HG03139 (cell line): ENCODE data around the gene CC2D2A.

Source experiments
- ATAC-seq: cut with Tn5 transposase; IDR thresholded peaks from one replicate; pipeline ENCODE4 v1.9.1; 2021; ENCODE audit not compliant: unreplicated experiment

CC2D2A gene

GRCh38 chr4:15459706-15460105 lies 10.0 kb upstream of the CC2D2A start:
- ATAC-seq = no peak

GRCh38 chr4:15466596-15466995 lies 3.1 kb upstream of the CC2D2A start:
- ATAC-seq = no peak

GRCh38 chr4:15470128-15470475 lies 420 bp downstream of the CC2D2A start:
- no peak for ATAC-seq

GRCh38 chr4:15476396-15476795 lies 6.7 kb downstream of the CC2D2A start:
- ATAC-seq = no peak

GRCh38 chr4:15478724-15479088 lies 9.0 kb downstream of the CC2D2A start:
- no peak for ATAC-seq

- no peak for ATAC-seq
Observed at GRCh38 chr4:15479089-15479912, 9.6 kb downstream of the CC2D2A start.

- no peak for ATAC-seq
Observed at GRCh38 chr4:15479913-15480185, 10.2 kb downstream of the CC2D2A start.

GRCh38 chr4:15481961-15482745 lies 12.5 kb downstream of the CC2D2A start:
- ATAC-seq = no peak

- no peak for ATAC-seq
Observed at GRCh38 chr4:15482842-15483241, 13.2 kb downstream of the CC2D2A start.

GRCh38 chr4:15488136-15488535 lies 18.5 kb downstream of the CC2D2A start:
- no peak for ATAC-seq

- ATAC-seq = no peak
Observed at GRCh38 chr4:15488658-15489470, 19.2 kb downstream of the CC2D2A start.

GRCh38 chr4:15489551-15489950 lies 19.9 kb downstream of the CC2D2A start:
- ATAC-seq = no peak

GRCh38 chr4:15493411-15493810 lies 23.7 kb downstream of the CC2D2A start:
- ATAC-seq = no peak

- ATAC-seq = no peak
Observed at GRCh38 chr4:15495621-15496020, 25.9 kb downstream of the CC2D2A start.

GRCh38 chr4:15498356-15498755 lies 28.7 kb downstream of the CC2D2A start:
- no peak for ATAC-seq

GRCh38 chr4:15500701-15501100 lies 31.0 kb downstream of the CC2D2A start:
- ATAC-seq = no peak

GRCh38 chr4:15501941-15502340 lies 32.3 kb downstream of the CC2D2A start:
- ATAC-seq = no peak

GRCh38 chr4:15502384-15502783 lies 32.7 kb downstream of the CC2D2A start:
- no peak for ATAC-seq

GRCh38 chr4:15504041-15504440 lies 34.4 kb downstream of the CC2D2A start:
- no peak for ATAC-seq

GRCh38 chr4:15506464-15506863 lies 36.8 kb downstream of the CC2D2A start:
- ATAC-seq = no peak

- no peak for ATAC-seq
Observed at GRCh38 chr4:15507679-15508078, 38.0 kb downstream of the CC2D2A start.

GRCh38 chr4:15510961-15511360 lies 41.3 kb downstream of the CC2D2A start:
- ATAC-seq = no peak
